Heart left ventricle (tissue), 13 donors: ENCODE measurements around the gene FCRL5.
"Not testable (repeated sequence)": the region's sequence is repeated elsewhere in the genome, so short reads cannot be mapped to it uniquely, and the experiment has no call there.

Experiments
- CTCF ChIP-seq, 12 donors: fragments of 200-600 bp; sonication (generic) in 4 of 12; IDR thresholded peaks; one replicate each; pipeline versions ENCODE4 v1.5.0 to v1.8.0; 2018 to 2022; ENCODE audit warnings: antibody characterized with exemption in 12 of 12, mild to moderate bottlenecking in 5 of 12
- POLR2A ChIP-seq, 2 donors: fragments of 450-650 bp; IDR thresholded peaks; one replicate each; pipeline ENCODE4 v1.6.1; 2017; ENCODE audit warnings: antibody characterized with exemption in 2 of 2, mild to moderate bottlenecking in 2 of 2, moderate library complexity in 2 of 2
- donor health status: ischemic (EF 13 %, LVEDD 7.1; RV severe dilation, severe dysfunction).
- donor health status: DM: no; HTN: yes; CAD: no.
- donor health status: DM: no; HTN: no; CAD: no.
- donor health status: ischemic (EF 25% LVEDD 6.9; RV normal size, moderate dysfunction).
- donor health status: ischemic (EF 25% LVEDD 5.7; RV mildly dilated, moderate dysfunction).
- donor health status: ischemic (EF 35%, LVEDD 5.7; RV mildly dilated, moderate dysfunction).
- donor health status: nonischemic (EF 11% LVEDD 7.7; RV severe dilation, severe dysfunction).
- donor health status: DM: yes; HTN: yes; CAD: no.
- donor health status: PGD.
- donor health status: ischemic (EF 29% LVEDD 5.4; RV normal size, mild dysfunction).
- donor health status: nonischemic (EF 23%, LVEDD 6.1; RV moderate dilation, normal function).

- not testable (repeated sequence) for TF ChIP-seq POLR2A, CTCF (IDR thresholded peaks at IDR 0.05)
These were observed 65.9 kb downstream of the FCRL5 start for GRCh38 chr1:157486400-157486799.
